ENCODE data around the gene DNAJB7. TPM values are rescaled to one million over a fixed set of nuclear protein-coding genes. Genes with fewer than 3 reads are reported as not detected.

Gene DNAJB7
- total RNA-seq, 1 experiment from 2014 or later: not detected

GRCh38 chr22:40878922-40879321 lies 17.0 kb upstream of the DNAJB7 start (continued):
- TF ChIP-seq CTCF (IDR thresholded peaks at IDR 0.05) (no peak), RORB (CRISPR knock-in tag; IDR thresholded peaks at IDR 0.05) (no peak), STAT6 (CRISPR knock-in tag; conservative IDR thresholded peaks at IDR 0.05; ENCODE audit: low read depth) (no peak), NFYB (CRISPR knock-in tag; conservative IDR thresholded peaks at IDR 0.05; ENCODE audit: low read depth) (no peak), ZNF281 (CRISPR knock-in tag; IDR thresholded peaks at IDR 0.05) (no peak), AFF4 (CRISPR knock-in tag; IDR thresholded peaks at IDR 0.05; ENCODE audit: borderline replicate concordance) (no peak), SP1 (CRISPR knock-in tag; conservative IDR thresholded peaks at IDR 0.05) (no peak), E2F5 (CRISPR knock-in tag; IDR thresholded peaks at IDR 0.05) (no peak), CREM (CRISPR knock-in tag; IDR thresholded peaks at IDR 0.05) (no peak), ZNF219 (CRISPR knock-in tag; IDR thresholded peaks at IDR 0.05; ENCODE audit: borderline replicate concordance) (no peak), MXD4 (CRISPR knock-in tag; IDR thresholded peaks at IDR 0.05; ENCODE audit: borderline replicate concordance) (no peak), ZBTB43 (CRISPR knock-in tag; IDR thresholded peaks at IDR 0.05) (no peak)

GRCh38 chr22:40877488-40877887 lies 15.6 kb upstream of the DNAJB7 start:
- ChIA-PET POLR2A (interaction anchor here (0.6 kb wide), 1 partner anchor 241 kb away, joined by 3 read pairs; the partner anchor contains the start of gene MRTFA), CTCF (interaction anchor here (1.1 to 2.2 kb wide), 2 partner anchors 45 to 195 kb away, joined by 3 to 5 read pairs; no protein-coding TSS in a partner anchor)
- ATAC-seq: no peak
- Mint-ChIP-seq H3K27ac (peak overlapping the region; percentile 47; the same call in 1 of the 2 replicates), H3K4me1 (no peaks in the 10 kb centered on the region), H3K9me3 (no peaks in the 10 kb centered on the region), H3K27me3 (ENCODE audit: low read depth) (no peaks in the 10 kb centered on the region), H3K4me3 (no peak overlapping the region), H3K36me3 (peaks cover 6% of the 10 kb centered on the region)
- DNase-seq (ENCODE audit: low spot score): no peak
- no peak for TF ChIP-seq ZSCAN18 (CRISPR knock-in tag; IDR thresholded peaks at IDR 0.05)
- TF ChIP-seq TEAD1 (CRISPR knock-in tag; IDR thresholded peaks at IDR 0.05): no peak
- no peak for TF ChIP-seq ZNF532 (CRISPR knock-in tag; IDR thresholded peaks at IDR 0.05; ENCODE audit: borderline replicate concordance)
